GM23338 (cell line): ENCODE measurements around the gene DGKH. TPM values are rescaled to one million over a fixed set of nuclear protein-coding genes. Genes with fewer than 3 reads are reported as not detected.

Source experiments
- ATAC-seq: fragments of 200-7000 bp; cut with Tn5 transposase; 3 replicates; pipeline ENCODE4 v1.9.1; 2020
- DNase-seq: peaks from one replicate; pipeline ENCODE4 v3.0.0-alpha.2; 2015; ENCODE audit warnings: low spot score
- H2AFZ ChIP-seq: fragments of 200-600 bp; sonication (generic); 2 replicates; pipeline ENCODE4 v1.8.0; 2016; ENCODE audit warnings: antibody characterized with exemption, mild to moderate bottlenecking, moderate library complexity
- H3F3A ChIP-seq: fragments of 200-600 bp; sonication (generic); replicated peaks from 2 replicates; pipeline ENCODE4 v1.8.0; 2017; ENCODE audit warnings: antibody characterized with exemption, mixed run types, low read depth
- H3K27ac ChIP-seq: fragments of 200-600 bp; sonication (generic); 2 replicates; pipeline ENCODE4 v1.6.1; 2016; ENCODE audit warnings: low read depth
- H3K27me3 ChIP-seq: fragments of 200-600 bp; sonication (generic); 2 replicates; pipeline ENCODE4 v1.8.0; 2016; ENCODE audit warnings: mild to moderate bottlenecking, mixed run types, moderate library complexity; ENCODE audit not compliant: insufficient read depth
- H3K36me3 ChIP-seq: fragments of 200-600 bp; sonication (generic); 2 replicates; pipeline ENCODE4 v1.8.0; 2016; ENCODE audit warnings: mild to moderate bottlenecking; ENCODE audit not compliant: insufficient read depth
- H3K4me1 ChIP-seq: fragments of 200-600 bp; sonication (generic); 2 replicates; pipeline ENCODE4 v1.8.0; 2016; ENCODE audit warnings: mild to moderate bottlenecking, moderate library complexity; ENCODE audit not compliant: insufficient read depth
- H3K4me2 ChIP-seq: fragments of 200-600 bp; sonication (generic); 2 replicates; pipeline ENCODE4 v1.7.1; 2017; ENCODE audit warnings: mixed run types
- H3K4me3 ChIP-seq: fragments of 200-600 bp; sonication (generic); 2 replicates; pipeline ENCODE4 v1.6.1; 2016; ENCODE audit warnings: mixed run types
- H3K79me2 ChIP-seq: fragments of 200-600 bp; sonication (generic); replicated peaks from 2 replicates; pipeline ENCODE4 v1.8.0; 2017; ENCODE audit warnings: mild to moderate bottlenecking; ENCODE audit not compliant: insufficient read depth
- H3K9me2 ChIP-seq: fragments of 200-600 bp; sonication (generic); 2 replicates; pipeline ENCODE4 v1.8.0; 2017; ENCODE audit not compliant: insufficient read depth
- H4K20me1 ChIP-seq: fragments of 200-600 bp; sonication (generic); replicated peaks from 2 replicates; pipeline ENCODE4 v1.8.0; 2017; ENCODE audit warnings: mild to moderate bottlenecking; ENCODE audit not compliant: insufficient read depth
- H3K27ac Mint-ChIP-seq: 2 replicates; pipeline ENCODE4 v1.8.0; 2020; ENCODE audit warnings: inconsistent platforms, mild to moderate bottlenecking, moderate library complexity, mixed read lengths
- H3K27me3 Mint-ChIP-seq: 3 replicates; pipeline ENCODE4 v1.8.0; 2022; ENCODE audit warnings: low read depth, mild to moderate bottlenecking, moderate library complexity, mixed read lengths, inconsistent platforms; ENCODE audit not compliant: insufficient read depth, poor library complexity
- H3K36me3 Mint-ChIP-seq: 3 replicates; pipeline ENCODE4 v1.8.0; 2021; ENCODE audit warnings: low read depth, mild to moderate bottlenecking, inconsistent platforms, moderate library complexity, mixed read lengths
- H3K4me1 Mint-ChIP-seq: 3 replicates; pipeline ENCODE4 v1.8.0; 2020; ENCODE audit warnings: mild to moderate bottlenecking, inconsistent platforms, mixed read lengths
- H3K4me3 Mint-ChIP-seq: 3 replicates; pipeline ENCODE4 v1.8.0; 2021; ENCODE audit warnings: moderate library complexity, mild to moderate bottlenecking, inconsistent platforms, mixed read lengths
- H3K9me3 Mint-ChIP-seq: 3 replicates; pipeline ENCODE4 v1.8.0; 2020; ENCODE audit warnings: moderate library complexity, mild to moderate bottlenecking, inconsistent platforms, mixed read lengths
- CREB1 ChIP-seq: fragments of 250-450 bp; sonication (Bioruptor Pico); IDR thresholded peaks from 2 replicates; pipeline ENCODE4 v1.5.0; 2020; ENCODE audit warnings: low read depth, mild to moderate bottlenecking, moderate library complexity
- CTCF ChIP-seq, 2 experiments: fragments of 200-600 bp in 1 of 2; sonication (generic) in 1 of 2; conservative IDR thresholded peaks; 2 replicates each; pipeline versions ENCODE4 v1.5.1 to v1.6.1; 2016 to 2017; ENCODE audit warnings: antibody characterized with exemption in 2 of 2, low read depth in 2 of 2, mild to moderate bottlenecking in 2 of 2, moderate library complexity in 1 of 2
- ETS1 ChIP-seq: IDR thresholded peaks from 2 replicates; pipeline ENCODE4 v1.6.1; 2016; ENCODE audit warnings: antibody characterized with exemption
- EZH2 ChIP-seq: fragments of 200-600 bp; sonication (generic); IDR thresholded peaks from one replicate; pipeline ENCODE4 v1.8.0; 2017; ENCODE audit warnings: antibody characterized with exemption, mild to moderate bottlenecking, low read depth; ENCODE audit not compliant: unreplicated experiment
- EZH2phosphoT487 ChIP-seq: fragments of 200-600 bp; sonication (generic); IDR thresholded peaks from one replicate; pipeline ENCODE4 v1.8.1; 2018; ENCODE audit warnings: antibody characterized with exemption; ENCODE audit not compliant: unreplicated experiment
- JUNB ChIP-seq: IDR thresholded peaks from one replicate; pipeline ENCODE4 v1.6.1; 2016; ENCODE audit warnings: antibody characterized with exemption; ENCODE audit not compliant: unreplicated experiment
- NANOG ChIP-seq: IDR thresholded peaks from 2 replicates; pipeline ENCODE4 v1.6.1; 2016; ENCODE audit warnings: antibody characterized with exemption, borderline replicate concordance
- REST ChIP-seq: IDR thresholded peaks from one replicate; pipeline ENCODE4 v1.6.1; 2018; ENCODE audit warnings: antibody characterized with exemption; ENCODE audit not compliant: unreplicated experiment
- ZNF114 ChIP-seq: fragments of 250-450 bp; sonication (Bioruptor Pico); IDR thresholded peaks from 2 replicates; pipeline ENCODE4 v1.5.0; 2020; ENCODE audit warnings: mild to moderate bottlenecking, moderate library complexity
- ZNF331 ChIP-seq: fragments of 250-450 bp; sonication (Bioruptor Pico); IDR thresholded peaks from 2 replicates; pipeline ENCODE4 v1.5.0; 2020; ENCODE audit warnings: low read depth, mild to moderate bottlenecking, moderate library complexity
- polyA plus RNA-seq: library from polyadenylated mRNA; unstranded; fragments of >200 nt; fragmentation: Nextera tagmentation; extraction: Ambion mirVana; gene quantifications from 2 replicates; pipeline ENCODE4 v1.2.1, GENCODE V29; 2016
- total RNA-seq: library from RNA; depleted of rRNA; stranded (reverse); fragments of >200 nt; shearing (Covaris generic); gene quantifications from 2 replicates; pipeline ENCODE4 v1.2.3, GENCODE V29; 2014

DGKH gene
- total and polyA plus RNA-seq, 2 experiments from 2014 or later: 2.1 to 7.5 TPM

GRCh38 chr13:42022336-42022735 is 26.1 kb upstream of the DGKH start (continued):
- TF ChIP-seq REST (no peak), EZH2 (no peak), EZH2phosphoT487 (no peak), NANOG (no peak)

GRCh38 chr13:42022796-42023493 is 25.5 kb upstream of the DGKH start:
- Histone ChIP-seq H3K4me3 (no peak overlapping the region), H3K36me3 (no peaks in the 10 kb centered on the region), H3K9me2 (no peaks in the 10 kb centered on the region), H3K4me1 (no peaks in the 10 kb centered on the region; the same call in 1 of the 2 replicates), H2AFZ (no peak overlapping the region), H3K27ac (no peak overlapping the region), H4K20me1 (no peaks in the 10 kb centered on the region), H3K4me2 (no peak overlapping the region), H3K27me3 (no peaks in the 10 kb centered on the region), H3F3A (no peaks in the 10 kb centered on the region), H3K79me2 (no peaks in the 10 kb centered on the region)
- H3K27me3 Mint-ChIP-seq: peaks cover 1% of the 10 kb centered on the region
- TF ChIP-seq CREB1 (CRISPR knock-in tag): no peak
- TF ChIP-seq ZNF114 (CRISPR knock-in tag): no peak
- no peak for TF ChIP-seq EZH2
- no peak for TF ChIP-seq REST
- TF ChIP-seq CTCF (conservative IDR thresholded peaks at IDR 0.05; ENCODE audit: low read depth in 2 of 2): no peak
- TF ChIP-seq JUNB: no peak
- TF ChIP-seq ZNF331 (CRISPR knock-in tag): no peak
- TF ChIP-seq ETS1: no peak
- no peak for TF ChIP-seq NANOG
- H3K4me1 Mint-ChIP-seq: peaks cover 2% of the 10 kb centered on the region; the same call in 1 of the 3 replicates
- no peak for ATAC-seq
- no peaks in the 10 kb centered on the region for H3K36me3 Mint-ChIP-seq
- H3K9me3 Mint-ChIP-seq: no peaks in the 10 kb centered on the region
- no peak for DNase-seq
- H3K27ac Mint-ChIP-seq: no peak overlapping the region
- H3K4me3 Mint-ChIP-seq: no peak overlapping the region
